Natural killer cell (primary cell): Measurements from ENCODE around the gene SCARB1. TPM values are rescaled to one million over a fixed set of nuclear protein-coding genes. Genes with fewer than 3 reads are reported as not detected.

Experiments
- ATAC-seq, 3 donors: fragments of 150-1000 bp in 2 of 3; fragments of 200-7000 bp in 1 of 3; cut with Tn5 transposase; 1 replicate in 1 of 3; 2 replicates in 2 of 3; pipeline ENCODE4 v1.10.0; 2021; ENCODE audit warnings: mild to moderate bottlenecking in 2 of 3, moderate library complexity in 2 of 3
- DNase-seq, 2 donors: peaks; one replicate each; pipeline versions ENCODE4 v3.0.0 to v3.0.0-alpha.2; 2013 to 2021; ENCODE audit warnings: mixed read lengths in 1 of 2
- H3K27ac ChIP-seq: one replicate; pipeline ENCODE4 v1.5.1; 2013; ENCODE audit warnings: mild to moderate bottlenecking, low read length
- H3K27me3 ChIP-seq: one replicate; pipeline ENCODE4 v1.6.1; 2013; ENCODE audit warnings: low read length; ENCODE audit not compliant: control insufficient read depth, insufficient read depth
- H3K36me3 ChIP-seq: one replicate; pipeline ENCODE4 v1.6.1; 2013; ENCODE audit warnings: low read length; ENCODE audit not compliant: control insufficient read depth, insufficient read depth
- H3K4me1 ChIP-seq: one replicate; pipeline ENCODE4 v1.6.1; 2013; ENCODE audit warnings: low read length; ENCODE audit not compliant: control insufficient read depth, insufficient read depth
- H3K4me3 ChIP-seq: one replicate; pipeline ENCODE4 v1.5.1; 2013; ENCODE audit warnings: low read length
- H3K9me3 ChIP-seq: one replicate; pipeline ENCODE4 v1.6.1; 2013; ENCODE audit warnings: low read length; ENCODE audit not compliant: control insufficient read depth, insufficient read depth
- H3K27ac Mint-ChIP-seq, 2 donors: one replicate each; pipeline ENCODE4 v1.8.0; 2022; ENCODE audit warnings: mild to moderate bottlenecking in 2 of 2, mixed read lengths in 2 of 2, moderate library complexity in 1 of 2
- H3K27me3 Mint-ChIP-seq, 2 donors: one replicate each; pipeline ENCODE4 v1.8.0; 2022; ENCODE audit warnings: low read depth in 2 of 2, mixed read lengths in 2 of 2
- H3K36me3 Mint-ChIP-seq: one replicate; pipeline ENCODE4 v1.8.0; 2022; ENCODE audit warnings: mixed read lengths
- H3K4me1 Mint-ChIP-seq, 2 donors: one replicate each; pipeline ENCODE4 v1.8.0; 2022; ENCODE audit warnings: mixed read lengths in 2 of 2
- H3K4me3 Mint-ChIP-seq: one replicate; pipeline ENCODE4 v1.8.0; 2022; ENCODE audit warnings: mild to moderate bottlenecking, moderate library complexity, mixed read lengths
- H3K9me3 Mint-ChIP-seq, 2 donors: one replicate each; pipeline ENCODE4 v1.8.0; 2022; ENCODE audit warnings: mixed read lengths in 2 of 2
- CTCF ChIP-seq: fragments of 200-600 bp; IDR thresholded peaks from one replicate; pipeline ENCODE4 v1.8.0; 2022; ENCODE audit warnings: antibody characterized with exemption
- WGBS: methylation state at CpG from one replicate; pipeline ENCODE4 v1.1.7; 2013; ENCODE audit warnings: missing lambda C conversion rate; ENCODE audit not compliant: insufficient coverage; 5-methylcytosine and 5-hydroxymethylcytosine counted together
- intact Hi-C: fragments of 100-400 bp; cut with micrococcal nuclease; formaldehyde crosslinking; loops from one replicate; pipeline ENCODE4 v1.14.2; 2022
- total RNA-seq, 4 donors: library from RNA; stranded (reverse); fragments of 120-200 nt in 1 of 4; gene quantifications; one replicate each; pipeline versions ENCODE4 v1.2.3 to v1.2.4, GENCODE V29; 2013 to 2022

SCARB1 gene
- total RNA-seq, 3 donors from 2014 or later (not counting 1 experiment from before 2014, with no cell fraction given), result 1.1 to 2.7 (median 1.3) TPM

GRCh38 chr12:124821252-124822200 lies 42.1 kb downstream of the SCARB1 start:
- Histone ChIP-seq H3K4me3 (no peak overlapping the region), H3K4me1 (no peaks in the 10 kb centered on the region), H3K27ac (no peak overlapping the region), H3K36me3 (no peaks in the 10 kb centered on the region), H3K27me3 (no peaks in the 10 kb centered on the region), H3K9me3 (no peaks in the 10 kb centered on the region)
- WGBS, result 90% methylated on average over 14 of the region's 16 CpGs
- no peak overlapping the region for H3K27ac Mint-ChIP-seq
- ATAC-seq (no peak), DNase-seq (no peak)
- TF ChIP-seq CTCF, result no peak
- H3K9me3 Mint-ChIP-seq, result no peaks in the 10 kb centered on the region
- no peak overlapping the region for H3K4me3 Mint-ChIP-seq
- no peaks in the 10 kb centered on the region for H3K4me1 Mint-ChIP-seq
- H3K36me3 Mint-ChIP-seq, result no peaks in the 10 kb centered on the region
- H3K27me3 Mint-ChIP-seq, result peaks cover 0 to 7% of the 10 kb centered on the region in 2 donors
- intact Hi-C loops, result no loop called here

DNA sequence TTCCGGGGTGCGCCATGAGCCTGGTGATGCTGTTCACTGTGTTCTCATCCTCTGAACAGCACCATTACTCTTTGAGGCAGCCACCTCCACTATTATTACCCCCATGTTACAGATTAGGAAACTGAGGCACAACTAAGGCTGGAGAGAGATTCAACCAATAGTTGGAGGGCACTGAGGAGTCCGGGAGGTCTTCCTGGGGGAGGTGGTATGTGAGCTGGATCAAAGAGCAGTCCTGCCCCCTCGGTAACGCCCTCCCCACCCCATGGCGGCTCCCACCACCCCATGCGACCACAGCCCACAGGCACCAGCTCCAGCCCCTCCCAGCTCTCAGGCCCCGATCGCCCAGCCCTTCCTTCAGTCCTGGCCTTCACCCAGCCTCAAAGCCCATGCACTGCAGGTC lies 43.5 kb downstream of the SCARB1 start:
- Histone ChIP-seq H3K4me3 (no peak overlapping the region), H3K27ac (no peak overlapping the region), H3K4me1 (peaks cover 2% of the 10 kb centered on the region), H3K36me3 (no peaks in the 10 kb centered on the region), H3K27me3 (no peaks in the 10 kb centered on the region), H3K9me3 (no peaks in the 10 kb centered on the region)
- intact Hi-C loops, result no loop called here
- DNase-seq (no peak), ATAC-seq (no peak)
- TF ChIP-seq CTCF, result no peak
- H3K9me3 Mint-ChIP-seq, result no peaks in the 10 kb centered on the region
- no peaks in the 10 kb centered on the region for H3K4me1 Mint-ChIP-seq
- H3K4me3 Mint-ChIP-seq, result no peak overlapping the region
- H3K27me3 Mint-ChIP-seq, result peaks cover 0 to 7% of the 10 kb centered on the region in 2 donors
- no peak overlapping the region for H3K27ac Mint-ChIP-seq
- H3K36me3 Mint-ChIP-seq, result no peaks in the 10 kb centered on the region
- 86% methylated on average over 9 of the region's 9 CpGs for WGBS

- Mint-ChIP-seq H3K4me1 (no peaks in the 10 kb centered on the region), H3K9me3 (no peaks in the 10 kb centered on the region), H3K27me3 (peaks cover 0 to 7% of the 10 kb centered on the region in 2 donors), H3K27ac (no peak overlapping the region), H3K4me3 (no peak overlapping the region), H3K36me3 (no peaks in the 10 kb centered on the region)
- no peak for DNase-seq
- WGBS, result 92% methylated on average over 10 of the region's 10 CpGs
- Histone ChIP-seq H3K4me1 (peaks cover 2% of the 10 kb centered on the region), H3K4me3 (no peak overlapping the region), H3K27ac (no peak overlapping the region), H3K36me3 (no peaks in the 10 kb centered on the region), H3K9me3 (no peaks in the 10 kb centered on the region), H3K27me3 (no peaks in the 10 kb centered on the region)
- no peak for TF ChIP-seq CTCF
- ATAC-seq, result no peak
- intact Hi-C loops, result no loop called here
Measured at GRCh38 chr12:124819525-124819924, 44.1 kb downstream of the SCARB1 start.
